Measurements from ENCODE around the gene DOCK7.

Gene DOCK7

DNA sequence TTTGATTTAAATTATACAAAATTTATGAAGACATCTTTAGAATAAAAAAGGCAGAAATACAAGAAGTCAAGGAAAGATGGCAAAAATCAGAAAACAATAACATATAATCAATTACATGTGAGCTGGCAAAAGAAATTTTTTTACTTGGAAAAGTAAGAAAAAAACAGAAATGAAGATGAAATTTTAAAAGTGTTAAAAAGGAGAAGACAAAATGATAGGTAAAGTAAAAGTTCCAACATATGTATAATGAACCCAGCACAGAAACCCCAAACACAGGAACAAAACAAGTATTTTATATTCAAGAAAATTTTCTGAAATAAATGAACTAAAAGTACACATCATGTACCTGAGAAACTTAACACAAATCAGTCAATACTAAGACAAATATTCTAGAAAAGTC, 188.0 kb downstream of the DOCK7 start:
- Mint-ChIP-seq H3K36me3 (ENCODE audit: low read depth) (peaks cover 63% of the 10 kb centered on the region), H3K4me3 (no peak overlapping the region), H3K4me1 (no peaks in the 10 kb centered on the region), H3K27me3 (ENCODE audit: low read depth) (no peaks in the 10 kb centered on the region), H3K9me3 (no peaks in the 10 kb centered on the region), H3K27ac (no peak overlapping the region)
- TF ChIP-seq, protein P1, sequence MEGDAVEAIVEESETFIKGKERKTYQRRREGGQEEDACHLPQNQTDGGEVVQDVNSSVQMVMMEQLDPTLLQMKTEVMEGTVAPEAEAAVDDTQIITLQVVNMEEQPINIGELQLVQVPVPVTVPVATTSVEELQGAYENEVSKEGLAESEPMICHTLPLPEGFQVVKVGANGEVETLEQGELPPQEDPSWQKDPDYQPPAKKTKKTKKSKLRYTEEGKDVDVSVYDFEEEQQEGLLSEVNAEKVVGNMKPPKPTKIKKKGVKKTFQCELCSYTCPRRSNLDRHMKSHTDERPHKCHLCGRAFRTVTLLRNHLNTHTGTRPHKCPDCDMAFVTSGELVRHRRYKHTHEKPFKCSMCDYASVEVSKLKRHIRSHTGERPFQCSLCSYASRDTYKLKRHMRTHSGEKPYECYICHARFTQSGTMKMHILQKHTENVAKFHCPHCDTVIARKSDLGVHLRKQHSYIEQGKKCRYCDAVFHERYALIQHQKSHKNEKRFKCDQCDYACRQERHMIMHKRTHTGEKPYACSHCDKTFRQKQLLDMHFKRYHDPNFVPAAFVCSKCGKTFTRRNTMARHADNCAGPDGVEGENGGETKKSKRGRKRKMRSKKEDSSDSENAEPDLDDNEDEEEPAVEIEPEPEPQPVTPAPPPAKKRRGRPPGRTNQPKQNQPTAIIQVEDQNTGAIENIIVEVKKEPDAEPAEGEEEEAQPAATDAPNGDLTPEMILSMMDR (IDR thresholded peaks at IDR 0.05; ENCODE audit: unreplicated experiment in 3 of 3) = no peak

DNA sequence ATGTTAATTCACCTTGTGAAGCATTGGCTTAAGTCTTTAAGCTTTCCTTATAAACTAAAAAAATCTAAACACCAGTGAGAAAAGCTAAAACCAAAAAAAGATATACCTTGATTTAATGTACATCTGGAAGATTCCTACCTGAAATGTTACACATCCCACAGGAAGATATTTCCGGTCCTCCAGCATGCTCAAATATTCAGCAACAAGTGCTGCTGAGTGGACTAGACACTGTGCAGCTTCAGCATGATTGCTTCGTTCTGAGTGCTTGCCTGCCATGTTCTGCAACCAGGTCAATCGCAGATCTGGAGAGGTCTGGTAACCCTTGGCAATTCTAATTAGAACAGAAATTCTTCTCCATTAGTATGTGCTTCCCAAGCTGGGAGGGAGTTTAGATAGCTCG, 194.0 kb downstream of the DOCK7 start:
- Mint-ChIP-seq H3K36me3 (ENCODE audit: low read depth) (peaks cover 60% of the 10 kb centered on the region), H3K4me1 (no peaks in the 10 kb centered on the region), H3K27me3 (ENCODE audit: low read depth) (no peaks in the 10 kb centered on the region), H3K9me3 (no peaks in the 10 kb centered on the region), H3K27ac (peak overlapping the region in 1 of 3 experiments; percentile 55), H3K4me3 (no peak overlapping the region)
- TF ChIP-seq, protein P1 (IDR thresholded peaks at IDR 0.05; ENCODE audit: unreplicated experiment in 3 of 3) = no peak

DNA sequence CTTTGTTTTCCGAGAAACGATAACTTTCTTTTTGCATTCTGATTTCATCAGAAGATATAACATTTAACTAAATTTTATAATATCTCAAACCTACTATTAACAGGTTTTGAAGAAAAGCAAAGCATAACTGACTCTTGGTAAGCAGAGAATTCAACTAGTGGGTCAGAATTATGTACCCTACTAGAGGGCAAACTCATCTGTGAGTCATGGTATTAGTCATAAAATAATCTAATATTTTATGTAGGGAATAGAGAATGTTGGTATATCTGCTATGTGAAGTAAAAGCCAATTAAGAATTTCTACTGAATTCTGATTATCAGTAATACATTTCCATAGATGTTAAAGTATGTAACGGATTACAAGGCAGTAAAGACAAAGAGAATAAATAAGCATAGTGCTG, 194.5 kb downstream of the DOCK7 start:
- no peaks in the 10 kb centered on the region for H3K27me3 Mint-ChIP-seq (ENCODE audit: low read depth)
- H3K36me3 Mint-ChIP-seq (ENCODE audit: low read depth) = peaks cover 59% of the 10 kb centered on the region
- TF ChIP-seq, protein P1 (IDR thresholded peaks at IDR 0.05; ENCODE audit: unreplicated experiment in 3 of 3) = no peak
- H3K9me3 Mint-ChIP-seq = no peaks in the 10 kb centered on the region
- H3K4me1 Mint-ChIP-seq = no peaks in the 10 kb centered on the region
- no peak overlapping the region for H3K4me3 Mint-ChIP-seq
- no peak overlapping the region for H3K27ac Mint-ChIP-seq

DNA sequence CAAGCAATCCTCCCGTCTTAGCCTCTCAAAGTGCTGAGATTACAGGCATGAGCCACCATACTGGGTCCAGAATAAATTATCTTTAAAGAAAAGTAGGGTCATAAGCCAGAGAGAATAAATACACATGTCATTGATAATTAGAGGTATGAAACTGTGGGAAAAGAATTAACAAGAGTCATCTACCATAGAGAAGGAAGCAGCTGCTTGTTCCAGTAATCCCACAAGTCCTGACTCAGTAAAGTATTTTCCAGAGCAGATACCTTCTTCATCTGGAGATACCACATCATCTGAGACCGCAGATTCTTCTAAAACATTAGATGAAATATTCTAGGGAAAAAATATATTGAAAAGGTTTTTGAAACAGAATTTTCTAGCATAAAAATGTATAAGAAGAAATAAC, 195.7 kb downstream of the DOCK7 start:
- Mint-ChIP-seq H3K36me3 (ENCODE audit: low read depth) (peaks cover 56% of the 10 kb centered on the region), H3K27ac (no peak overlapping the region), H3K9me3 (no peaks in the 10 kb centered on the region), H3K4me1 (no peaks in the 10 kb centered on the region), H3K27me3 (ENCODE audit: low read depth) (no peaks in the 10 kb centered on the region), H3K4me3 (no peak overlapping the region)
- TF ChIP-seq, protein P1 (IDR thresholded peaks at IDR 0.05; ENCODE audit: unreplicated experiment in 3 of 3) = no peak

DNA sequence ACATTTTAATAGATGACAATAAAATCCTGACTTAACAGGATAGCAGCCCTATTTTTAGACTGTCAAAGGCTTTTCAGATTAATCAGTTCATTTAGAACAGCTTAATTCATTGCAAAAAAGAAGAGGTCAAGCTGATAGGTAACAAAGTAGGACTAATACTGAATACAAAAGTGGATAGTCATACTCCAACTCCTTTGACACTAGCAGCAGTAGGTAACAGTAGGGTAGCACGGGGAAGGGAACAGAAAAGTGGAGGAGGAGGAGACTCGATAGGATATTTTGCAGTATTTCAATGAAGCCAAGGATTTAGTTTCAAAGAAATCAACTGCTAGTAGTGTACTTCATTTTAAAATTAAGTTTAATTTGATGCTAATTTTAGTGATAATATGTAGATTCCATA, 200.2 kb downstream of the DOCK7 start:
- Mint-ChIP-seq H3K9me3 (no peaks in the 10 kb centered on the region), H3K27ac (no peak overlapping the region), H3K4me1 (no peaks in the 10 kb centered on the region), H3K27me3 (ENCODE audit: low read depth) (no peaks in the 10 kb centered on the region), H3K4me3 (no peak overlapping the region), H3K36me3 (ENCODE audit: low read depth) (peaks cover 37% of the 10 kb centered on the region)
- TF ChIP-seq, protein P1 (IDR thresholded peaks at IDR 0.05; ENCODE audit: unreplicated experiment in 3 of 3) = no peak

DNA sequence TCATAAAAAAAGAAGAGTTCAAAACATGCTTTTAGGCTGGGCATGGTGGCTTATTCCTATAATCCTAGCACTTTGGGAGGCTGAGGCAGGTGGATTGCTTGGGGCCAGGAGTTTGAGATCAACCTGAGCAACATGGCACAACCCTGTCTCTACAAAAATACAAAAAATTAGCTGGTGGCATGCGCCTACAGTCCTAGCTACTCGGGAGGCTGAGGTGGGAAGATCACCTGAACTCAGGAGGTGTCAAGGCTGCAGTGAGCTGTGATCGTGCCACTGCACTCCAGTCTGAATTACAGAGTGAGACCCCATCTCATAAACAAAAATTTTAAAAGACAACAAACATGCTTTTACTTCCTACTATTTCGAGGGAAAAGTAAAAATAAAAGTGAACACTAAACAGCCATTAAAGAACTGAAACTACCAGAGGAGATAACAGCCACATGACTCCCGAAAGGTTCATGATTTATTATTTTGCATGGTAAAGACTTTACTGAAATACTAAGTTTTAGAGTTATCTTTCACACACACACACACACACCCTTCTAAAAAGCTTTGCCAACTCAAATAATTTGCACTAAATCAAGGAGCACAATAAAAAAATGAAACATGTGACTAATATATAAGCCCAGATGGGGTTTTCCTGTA, 203.2 kb downstream of the DOCK7 start:
- Mint-ChIP-seq H3K27me3 (ENCODE audit: low read depth) (no peaks in the 10 kb centered on the region), H3K4me1 (no peaks in the 10 kb centered on the region), H3K27ac (no peak overlapping the region), H3K4me3 (no peak overlapping the region), H3K9me3 (no peaks in the 10 kb centered on the region), H3K36me3 (ENCODE audit: low read depth) (peaks cover 36% of the 10 kb centered on the region)
- TF ChIP-seq, protein P1 (IDR thresholded peaks at IDR 0.05; ENCODE audit: unreplicated experiment in 3 of 3) = no peak

Measured in nephron (organoid).